ENCODE data around the gene PDE4B. TPM values are rescaled to one million over a fixed set of nuclear protein-coding genes. Genes with fewer than 3 reads are reported as not detected.
A peak's percentile ranks its signal among the peaks of the same experiment; 100 is the strongest.

Gene PDE4B
- polyA plus RNA-seq, 1 donor from 2014 or later = 135 TPM

- Histone ChIP-seq H3K4me2 (ENCODE audit: low read length) (no peak overlapping the region), H4K20me1 (ENCODE audit: insufficient read depth) (no peaks in the 10 kb centered on the region), H3F3A (ENCODE audit: insufficient read depth, low read length, poor library complexity, severe bottlenecking) (no peaks in the 10 kb centered on the region), H3K36me3 (ENCODE audit: insufficient read depth, low read length) (no peaks in the 10 kb centered on the region), H3K27ac (ENCODE audit: low read length) (no peak overlapping the region), H3K27me3 (ENCODE audit: insufficient read depth, low read depth, low read length) (no peaks in the 10 kb centered on the region), H3K9ac (ENCODE audit: low read length) (no peak overlapping the region), H3K9me2 (ENCODE audit: insufficient read depth, low read length) (no peaks in the 10 kb centered on the region), H3K4me3 (ENCODE audit: low read length) (no peak overlapping the region), H3K79me2 (replicated peaks; ENCODE audit: insufficient read depth, low read length) (no peaks in the 10 kb centered on the region), H3K9me3 (ENCODE audit: low read length) (no peaks in the 10 kb centered on the region), H2AFZ (ENCODE audit: low read depth, low read length) (no peak overlapping the region)
- TF ChIP-seq CTCF (IDR thresholded peaks at IDR 0.05; ENCODE audit: poor library complexity, severe bottlenecking) (no peak), TAF1 (IDR thresholded peaks at IDR 0.05; ENCODE audit: low read depth) (no peak), EZH2 (IDR thresholded peaks at IDR 0.05; ENCODE audit: borderline replicate concordance, insufficient read depth, low read length, poor library complexity, severe bottlenecking) (no peak), SMC3 (conservative IDR thresholded peaks at IDR 0.05; ENCODE audit: poor library complexity) (no peak), MXI1 (conservative IDR thresholded peaks at IDR 0.05; ENCODE audit: poor library complexity, severe bottlenecking) (no peak), POLR2AphosphoS5 (IDR thresholded peaks at IDR 0.05) (no peak), RAD21 (conservative IDR thresholded peaks at IDR 0.05) (no peak), EP300 (conservative IDR thresholded peaks at IDR 0.05; ENCODE audit: poor library complexity, severe bottlenecking) (no peak)
- TF ChIP-seq, protein P1, sequence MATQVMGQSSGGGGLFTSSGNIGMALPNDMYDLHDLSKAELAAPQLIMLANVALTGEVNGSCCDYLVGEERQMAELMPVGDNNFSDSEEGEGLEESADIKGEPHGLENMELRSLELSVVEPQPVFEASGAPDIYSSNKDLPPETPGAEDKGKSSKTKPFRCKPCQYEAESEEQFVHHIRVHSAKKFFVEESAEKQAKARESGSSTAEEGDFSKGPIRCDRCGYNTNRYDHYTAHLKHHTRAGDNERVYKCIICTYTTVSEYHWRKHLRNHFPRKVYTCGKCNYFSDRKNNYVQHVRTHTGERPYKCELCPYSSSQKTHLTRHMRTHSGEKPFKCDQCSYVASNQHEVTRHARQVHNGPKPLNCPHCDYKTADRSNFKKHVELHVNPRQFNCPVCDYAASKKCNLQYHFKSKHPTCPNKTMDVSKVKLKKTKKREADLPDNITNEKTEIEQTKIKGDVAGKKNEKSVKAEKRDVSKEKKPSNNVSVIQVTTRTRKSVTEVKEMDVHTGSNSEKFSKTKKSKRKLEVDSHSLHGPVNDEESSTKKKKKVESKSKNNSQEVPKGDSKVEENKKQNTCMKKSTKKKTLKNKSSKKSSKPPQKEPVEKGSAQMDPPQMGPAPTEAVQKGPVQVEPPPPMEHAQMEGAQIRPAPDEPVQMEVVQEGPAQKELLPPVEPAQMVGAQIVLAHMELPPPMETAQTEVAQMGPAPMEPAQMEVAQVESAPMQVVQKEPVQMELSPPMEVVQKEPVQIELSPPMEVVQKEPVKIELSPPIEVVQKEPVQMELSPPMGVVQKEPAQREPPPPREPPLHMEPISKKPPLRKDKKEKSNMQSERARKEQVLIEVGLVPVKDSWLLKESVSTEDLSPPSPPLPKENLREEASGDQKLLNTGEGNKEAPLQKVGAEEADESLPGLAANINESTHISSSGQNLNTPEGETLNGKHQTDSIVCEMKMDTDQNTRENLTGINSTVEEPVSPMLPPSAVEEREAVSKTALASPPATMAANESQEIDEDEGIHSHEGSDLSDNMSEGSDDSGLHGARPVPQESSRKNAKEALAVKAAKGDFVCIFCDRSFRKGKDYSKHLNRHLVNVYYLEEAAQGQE (IDR thresholded peaks at IDR 0.05; ENCODE audit: borderline replicate concordance) = no peak
Observed at GRCh38 chr1:65759516-65759915, 33.2 kb upstream of the PDE4B start.

GRCh38 chr1:65762081-65762862 lies 30.4 kb upstream of the PDE4B start:
- Histone ChIP-seq H4K20me1 (ENCODE audit: insufficient read depth) (no peaks in the 10 kb centered on the region), H3K9ac (ENCODE audit: low read length) (no peak overlapping the region), H3K4me2 (ENCODE audit: low read length) (no peak overlapping the region), H3K9me3 (ENCODE audit: low read length) (no peaks in the 10 kb centered on the region), H3F3A (ENCODE audit: insufficient read depth, low read length, poor library complexity, severe bottlenecking) (no peaks in the 10 kb centered on the region), H3K79me2 (replicated peaks; ENCODE audit: insufficient read depth, low read length) (no peaks in the 10 kb centered on the region), H2AFZ (ENCODE audit: low read depth, low read length) (no peak overlapping the region), H3K27me3 (ENCODE audit: insufficient read depth, low read depth, low read length) (no peaks in the 10 kb centered on the region), H3K4me3 (ENCODE audit: low read length) (no peak overlapping the region), H3K9me2 (ENCODE audit: insufficient read depth, low read length) (no peaks in the 10 kb centered on the region), H3K27ac (ENCODE audit: low read length) (peak overlapping the region; percentile 4), H3K36me3 (ENCODE audit: insufficient read depth, low read length) (no peaks in the 10 kb centered on the region)
- TF ChIP-seq TAF1 (IDR thresholded peaks at IDR 0.05; ENCODE audit: low read depth) (no peak), RAD21 (conservative IDR thresholded peaks at IDR 0.05) (no peak)
- TF ChIP-seq, protein P1 (IDR thresholded peaks at IDR 0.05; ENCODE audit: borderline replicate concordance) = no peak

Data from neural cell (in vitro differentiated cells).